Inflammatory macrophage treated with lipopolysaccharide for 4 hours (primary cell): Measurements from ENCODE around the gene CPNE4.

Experiments used
- DNase-seq: peaks from one replicate; pipeline ENCODE4 v3.0.0-alpha.2; 2020

CPNE4 gene

DNA sequence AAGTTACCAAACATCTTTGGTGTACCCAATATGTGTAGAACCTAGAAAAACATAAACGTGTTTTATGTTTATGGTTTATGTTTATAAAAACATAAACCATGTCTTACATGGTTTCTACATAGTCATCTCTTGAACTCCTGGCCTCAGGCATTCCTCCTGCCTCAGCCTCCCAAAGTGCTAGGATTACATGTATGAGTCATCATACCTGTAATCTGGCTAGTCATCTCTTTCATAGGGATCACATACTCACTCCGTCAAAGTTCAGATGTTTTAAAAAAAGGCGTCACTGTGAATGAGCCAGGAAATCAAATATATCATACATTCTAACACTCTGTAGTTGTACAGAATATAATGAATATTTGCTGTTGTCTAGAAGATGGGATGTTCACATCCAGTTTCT lies 178.6 kb downstream of the CPNE4 start:
- DNase-seq: no peak

DNA sequence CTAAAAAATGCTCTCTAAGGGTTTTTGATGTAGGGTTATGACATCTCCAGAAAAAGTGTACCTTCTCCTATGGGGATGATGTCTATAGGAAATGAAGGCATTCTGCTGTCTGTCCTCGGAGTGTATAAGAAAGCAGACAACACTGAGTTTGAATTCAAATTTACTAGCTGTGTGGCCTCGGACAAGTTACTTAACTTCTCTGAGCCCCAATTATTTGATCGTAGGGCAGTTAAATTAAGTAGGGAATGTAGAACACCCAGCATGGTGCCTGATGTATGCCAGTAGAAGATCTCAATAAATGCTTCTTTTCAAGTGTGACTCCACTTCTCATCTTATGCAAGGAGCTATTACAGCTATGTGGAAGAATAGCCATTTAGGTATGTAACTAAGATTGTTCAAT lies 184.6 kb downstream of the CPNE4 start:
- no peak for DNase-seq

DNA sequence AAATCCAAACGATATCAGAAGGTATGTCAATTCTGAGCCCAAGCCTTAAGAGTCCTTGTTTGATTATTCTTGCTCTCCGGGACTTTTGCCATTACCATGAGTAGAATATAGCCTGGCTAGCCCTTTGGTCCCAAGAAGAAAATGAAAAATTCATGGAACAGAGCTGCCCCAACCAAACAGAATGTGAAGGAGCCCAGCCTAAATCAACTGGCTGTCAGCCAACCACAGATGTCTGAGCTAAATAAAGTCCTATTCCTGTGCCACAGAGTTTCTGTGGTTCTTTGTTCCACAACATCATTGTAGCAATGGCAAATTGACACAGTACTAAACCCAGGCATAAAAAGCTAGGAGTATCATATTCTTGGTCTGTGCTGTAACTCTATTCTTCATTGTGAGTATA lies 185.2 kb downstream of the CPNE4 start:
- DNase-seq: no peak

DNA sequence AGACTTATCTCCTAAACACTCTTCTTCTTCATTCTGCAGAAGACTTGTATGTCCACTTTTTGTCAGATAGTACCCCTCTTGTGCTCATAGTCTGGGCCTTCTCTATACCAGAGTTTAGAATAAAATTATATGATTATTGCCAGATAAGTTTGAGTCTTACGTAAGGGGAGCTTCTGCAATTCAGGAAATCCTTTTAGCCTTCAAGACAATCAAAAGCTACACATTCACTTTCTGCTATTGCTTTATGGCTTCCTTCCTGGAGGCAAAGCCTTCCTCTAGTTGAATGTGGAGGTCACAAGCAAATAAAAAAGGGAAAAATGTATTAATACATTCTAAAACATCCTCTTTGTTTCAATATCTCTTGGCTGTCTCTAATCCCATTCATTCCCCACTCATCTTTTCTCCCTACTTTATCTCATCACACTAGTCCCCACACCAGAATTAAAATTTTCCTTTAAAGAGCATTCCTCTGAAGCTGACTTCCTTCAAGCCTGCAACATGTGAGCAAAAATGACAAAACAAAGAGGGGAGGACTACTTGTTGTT lies 186.8 kb downstream of the CPNE4 start:
- DNase-seq: peak; percentile 32

DNA sequence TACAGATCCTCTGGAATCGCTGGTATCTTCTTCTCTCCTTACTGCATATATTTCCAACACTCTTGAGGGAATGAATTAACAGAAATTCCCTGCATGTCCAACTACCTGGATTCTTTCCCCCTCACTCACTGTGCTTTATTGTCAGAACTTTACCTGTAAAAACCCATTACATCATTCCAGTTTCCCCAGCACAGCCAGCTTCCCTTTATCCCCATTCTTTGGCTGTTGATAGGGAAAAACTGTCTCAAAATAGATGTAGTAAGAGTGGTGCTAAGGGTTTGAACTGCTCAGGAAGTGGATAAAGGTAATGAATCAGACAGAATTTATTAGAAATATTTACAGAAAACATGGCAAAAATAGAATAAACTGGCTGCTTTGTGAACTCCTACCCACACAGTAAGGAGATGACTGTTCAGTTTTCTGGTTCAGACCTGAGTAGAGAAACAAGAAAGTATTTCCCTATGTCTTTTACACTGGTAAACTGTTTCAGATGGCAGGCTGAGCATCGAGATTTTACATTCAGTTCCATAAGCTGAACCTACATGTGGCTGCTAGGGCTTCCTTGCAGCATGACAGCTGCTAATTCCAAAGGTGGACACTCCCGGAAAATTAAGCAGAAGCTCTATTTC lies 188.4 kb downstream of the CPNE4 start:
- no peak for DNase-seq

DNA sequence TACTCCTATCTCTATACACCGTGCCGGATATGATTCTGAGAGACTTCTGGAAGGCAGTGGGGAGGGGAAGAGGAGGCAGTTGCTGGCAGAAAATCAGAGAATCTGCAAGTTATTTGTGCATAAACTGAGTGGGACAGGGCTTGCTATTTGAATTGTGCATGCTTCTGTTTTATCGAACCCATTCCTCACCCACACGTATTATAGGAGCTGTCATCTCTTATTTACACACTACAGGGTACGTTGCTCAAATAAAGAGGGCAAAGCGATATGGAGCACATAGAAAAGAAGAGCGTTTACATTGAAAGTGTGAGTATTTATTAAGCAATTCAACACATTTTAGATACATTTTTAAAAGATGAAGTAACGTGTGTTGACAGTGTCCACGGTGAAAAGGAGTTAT lies 191.6 kb downstream of the CPNE4 start:
- DNase-seq: no peak

DNA sequence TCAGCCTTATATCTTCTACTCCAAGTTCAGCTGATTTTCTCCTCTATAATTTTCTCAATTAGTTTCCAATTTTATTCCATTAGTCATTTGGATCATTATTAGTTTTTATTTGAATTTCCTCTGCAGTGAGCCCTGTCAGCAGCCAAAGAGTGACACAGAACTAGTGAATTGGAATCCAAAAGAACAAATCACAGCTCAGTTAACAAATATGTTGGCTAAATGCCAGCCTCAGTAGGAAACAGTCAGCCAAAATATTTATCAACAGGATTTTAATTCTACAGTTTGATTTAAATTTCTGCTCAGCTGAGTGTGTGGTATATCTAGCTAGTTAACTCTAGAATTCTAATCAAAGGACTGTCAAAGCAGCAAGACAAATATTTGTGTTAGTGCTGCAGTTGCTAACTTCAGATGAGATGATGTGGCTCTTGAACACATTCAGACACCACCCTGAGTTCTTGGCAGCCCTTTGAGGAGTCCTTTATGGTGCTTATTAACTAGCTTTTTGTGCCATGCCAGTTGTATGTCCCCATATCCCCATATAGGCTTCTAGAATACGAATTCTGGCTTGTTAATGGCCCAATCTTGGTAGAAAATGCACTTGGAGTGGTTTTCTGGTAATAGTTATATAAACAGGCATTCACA lies 194.5 kb downstream of the CPNE4 start:
- no peak for DNase-seq

DNA sequence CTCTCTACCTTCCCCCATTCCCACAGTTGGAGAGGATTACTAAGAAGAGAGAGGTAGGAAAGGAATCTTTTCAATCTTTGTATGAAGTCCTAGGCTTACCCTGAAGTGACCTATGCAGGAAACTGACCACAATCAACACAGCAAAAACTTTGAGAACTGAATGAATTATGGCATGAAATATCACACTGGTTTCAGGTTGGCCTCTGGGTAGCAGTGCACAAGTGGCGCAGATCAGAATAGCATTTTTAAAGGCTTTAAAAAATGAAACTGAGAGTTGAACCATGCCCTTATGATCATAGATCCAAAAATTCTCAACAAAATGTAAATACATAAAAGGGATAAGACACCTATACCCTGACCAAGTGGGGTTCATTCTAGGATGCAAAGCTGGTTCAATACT lies 198.9 kb downstream of the CPNE4 start:
- DNase-seq: no peak

DNA sequence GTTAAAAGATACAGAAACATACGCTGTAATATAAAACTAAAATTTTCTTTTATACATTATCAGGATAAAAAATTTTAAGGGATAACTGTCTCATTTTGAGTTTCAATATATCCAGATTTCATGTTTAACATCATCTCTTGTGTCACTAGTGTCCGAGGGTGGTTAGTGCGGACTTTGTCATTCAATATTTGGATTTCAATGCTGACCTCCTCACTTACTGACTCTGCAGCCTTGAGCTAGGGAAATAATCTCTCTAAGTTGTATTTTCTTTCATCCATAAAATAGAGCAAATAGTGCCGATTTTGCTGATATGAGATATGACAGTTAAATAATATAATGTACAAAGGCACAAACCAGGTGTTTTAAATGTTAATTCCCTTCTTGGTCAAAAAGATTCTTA lies 203.2 kb downstream of the CPNE4 start:
- DNase-seq: no peak

DNA sequence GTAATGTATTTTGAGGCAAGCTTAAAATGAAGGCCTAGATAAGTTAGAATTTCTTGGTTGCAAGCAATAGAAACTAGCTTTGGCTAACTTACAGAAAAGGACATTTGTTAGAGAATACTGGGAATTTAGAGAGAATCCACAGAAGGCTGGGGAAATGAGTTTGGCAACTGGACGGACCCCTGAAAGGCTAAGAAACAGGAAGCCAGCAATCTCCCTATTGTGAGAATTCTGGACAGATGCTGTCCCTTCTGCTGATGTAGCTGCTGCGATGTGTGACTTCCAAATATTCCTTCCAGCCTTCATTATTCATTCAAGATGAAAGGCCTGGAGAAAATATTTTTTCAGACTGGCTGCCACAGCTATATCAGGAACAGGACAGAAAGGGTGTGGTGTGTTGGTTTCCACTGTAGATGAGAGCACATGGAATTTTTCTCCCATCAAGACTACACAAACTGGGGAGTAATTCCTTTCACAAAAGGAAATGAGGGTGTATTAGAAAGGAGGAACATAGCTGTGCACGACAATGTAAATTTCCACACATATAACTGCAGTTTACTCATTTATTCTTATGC lies 213.5 kb downstream of the CPNE4 start:
- no peak for DNase-seq

DNA sequence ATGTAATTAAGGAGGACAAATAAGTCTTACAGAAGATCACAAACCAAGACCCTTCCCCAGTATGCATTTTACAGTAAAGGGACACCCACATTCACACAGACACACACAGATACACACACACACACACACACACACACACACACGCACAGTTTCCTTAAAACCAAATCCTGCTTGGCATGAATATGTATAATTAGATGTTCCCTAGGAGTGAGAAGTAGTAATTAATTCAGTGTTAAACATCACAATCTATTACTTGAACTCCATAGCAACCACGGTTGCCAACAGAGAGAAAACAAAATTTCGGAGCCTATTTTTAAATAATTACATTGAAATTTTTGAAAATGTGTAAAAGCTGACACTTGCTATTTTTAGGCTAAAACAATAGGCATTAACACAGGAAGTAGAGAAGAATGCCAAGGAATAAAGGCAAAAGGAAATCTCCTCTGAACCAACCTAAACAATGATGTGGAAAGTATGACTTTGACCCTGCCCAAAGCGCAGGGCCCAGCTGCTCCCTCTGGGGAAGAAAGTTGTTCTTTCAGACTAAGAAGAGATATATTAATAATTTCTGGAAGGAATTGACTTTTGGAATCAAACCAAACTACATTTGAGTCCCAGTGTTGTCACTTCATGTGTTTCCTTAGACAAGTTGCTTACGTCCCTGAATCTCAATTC lies 215.3 kb downstream of the CPNE4 start:
- no peak for DNase-seq

DNA sequence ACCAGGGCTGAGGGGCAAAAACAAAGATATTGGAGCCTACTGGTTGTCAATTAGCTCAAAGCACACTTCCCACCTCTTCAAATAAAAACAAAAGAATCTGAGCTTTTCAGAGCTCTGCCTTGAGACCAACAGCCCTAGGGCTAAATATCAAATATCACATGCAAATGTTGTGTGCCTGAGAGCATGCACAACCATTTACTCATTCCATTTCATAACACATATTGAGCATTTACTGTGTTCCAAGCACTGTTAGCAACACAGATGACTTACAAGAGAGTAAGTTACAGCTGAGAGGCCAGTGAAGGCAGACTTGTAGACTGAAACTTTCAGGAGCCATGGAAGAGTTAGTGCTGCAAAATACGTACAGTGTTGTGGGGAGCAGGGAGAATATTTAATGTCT lies 222.4 kb downstream of the CPNE4 start:
- DNase-seq: no peak

DNA sequence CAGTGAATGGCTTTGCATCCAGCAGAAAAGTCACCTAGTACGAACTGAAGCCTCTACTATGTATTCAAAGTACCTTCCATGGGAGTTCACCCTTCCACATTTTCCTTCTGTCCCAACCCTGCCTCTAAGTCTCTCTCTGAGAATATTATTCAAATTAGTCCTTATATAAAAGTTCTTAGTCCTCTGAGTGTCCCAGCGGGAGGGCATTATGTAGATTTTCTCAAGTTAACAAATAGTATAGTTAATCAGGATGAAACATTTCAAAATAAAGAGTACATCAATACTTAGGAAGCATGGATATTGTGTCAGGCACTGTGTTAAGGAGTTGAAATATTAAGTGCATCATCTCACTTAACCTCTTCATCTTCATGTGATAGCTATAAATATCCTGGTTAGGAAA lies 223.3 kb downstream of the CPNE4 start:
- DNase-seq: no peak

DNA sequence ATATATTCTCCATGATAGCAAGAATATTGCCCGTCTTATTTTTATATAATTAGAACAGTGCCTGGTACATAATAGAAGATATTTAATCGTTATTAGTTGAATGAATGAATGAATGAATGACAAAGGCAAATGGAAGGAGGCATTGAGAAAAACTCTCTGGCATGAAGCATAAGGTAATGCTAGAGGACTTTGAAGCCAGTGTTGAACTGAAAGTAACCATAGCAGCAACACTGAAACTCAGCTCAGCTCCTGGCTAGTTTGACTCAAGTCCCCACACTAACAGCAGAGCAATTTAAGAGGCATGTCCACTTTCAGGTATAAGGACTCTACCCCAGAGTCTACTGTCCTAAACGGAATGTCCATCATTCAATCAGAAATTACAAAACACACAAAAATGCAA lies 227.0 kb downstream of the CPNE4 start:
- DNase-seq: no peak

DNA sequence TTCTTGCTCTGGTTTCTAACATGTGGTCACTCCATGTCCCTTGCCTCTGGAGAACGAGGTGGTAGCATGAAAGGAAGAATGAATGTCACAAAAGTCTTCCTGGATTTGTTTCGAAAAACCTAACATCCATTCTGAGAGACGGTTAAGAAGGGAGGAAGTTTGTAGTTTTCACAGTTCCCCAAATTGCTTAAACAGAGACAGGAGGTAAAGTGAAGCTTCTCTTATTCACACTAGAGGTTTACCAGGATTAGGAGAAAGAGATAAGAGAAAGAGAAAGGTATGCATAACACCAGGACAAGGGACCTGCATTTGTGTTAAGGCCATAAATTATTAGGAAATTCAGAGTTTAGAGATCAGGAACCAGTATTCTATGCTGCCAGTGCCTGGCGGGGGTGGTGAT lies 228.1 kb downstream of the CPNE4 start:
- no peak for DNase-seq

DNA sequence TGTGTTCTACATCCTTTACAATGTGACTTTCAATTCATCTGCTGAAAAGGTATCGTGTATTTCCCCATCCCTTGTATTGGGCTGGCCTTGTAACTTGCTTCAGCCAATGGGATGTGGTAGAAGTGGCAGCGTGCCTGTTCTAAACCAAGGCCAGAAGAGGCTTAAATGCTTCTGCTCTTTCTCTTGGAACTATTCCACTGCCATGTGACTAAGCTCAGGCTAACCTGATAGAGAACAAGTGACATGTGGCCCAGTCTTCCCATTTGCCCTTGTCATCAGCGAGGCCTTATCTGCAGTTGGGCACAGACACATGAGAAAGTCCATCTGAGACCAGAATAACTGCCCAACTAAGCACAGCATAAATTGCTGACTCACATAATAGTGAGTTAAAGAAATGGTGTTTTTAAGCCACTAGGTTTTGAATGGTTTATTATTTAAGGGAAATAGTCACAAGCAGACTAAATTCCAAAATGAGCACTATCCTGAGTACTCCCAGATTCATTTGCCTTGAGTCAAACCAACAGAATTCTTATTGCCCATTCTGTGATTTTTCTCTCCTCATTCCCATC lies 230.2 kb downstream of the CPNE4 start:
- DNase-seq: no peak

DNA sequence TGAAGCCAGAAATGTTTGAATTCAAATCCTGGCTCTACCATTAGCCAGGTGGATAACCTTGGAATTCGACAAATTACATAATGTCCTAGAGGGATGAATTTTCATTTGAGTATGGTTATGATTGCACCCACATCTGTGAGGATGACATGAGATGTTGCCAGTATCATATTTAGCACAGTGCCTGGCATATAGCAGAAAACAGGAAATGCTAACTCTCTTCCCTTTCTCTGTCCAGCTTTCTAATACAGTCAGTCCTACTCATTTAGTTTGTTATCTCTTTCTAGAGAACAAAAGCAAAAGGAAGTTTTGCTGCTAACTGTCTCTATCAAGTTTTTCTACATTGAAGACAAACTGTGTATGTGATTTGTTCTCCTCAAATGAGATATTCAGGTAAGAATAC lies 231.7 kb downstream of the CPNE4 start:
- DNase-seq: peak; percentile 6

DNA sequence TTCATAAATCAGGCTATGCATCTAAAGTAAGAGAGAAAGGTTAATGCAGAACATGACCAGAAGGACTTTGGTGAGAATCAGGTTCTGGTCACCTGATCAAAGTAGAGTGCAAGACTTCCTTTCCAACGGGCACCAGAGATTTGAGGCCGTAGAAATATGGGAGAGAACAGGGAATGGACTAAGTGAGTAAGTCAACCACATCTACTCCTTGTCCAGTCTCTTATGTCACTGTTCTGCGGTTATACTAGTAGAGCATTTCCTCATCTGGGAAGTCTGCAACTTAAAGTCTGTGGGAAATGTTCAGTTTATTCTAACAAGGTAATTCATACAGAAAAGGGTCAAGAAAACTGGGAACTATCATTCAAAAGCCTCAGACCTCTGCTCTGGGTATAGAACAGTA lies 232.8 kb downstream of the CPNE4 start:
- DNase-seq: peak; percentile 13

DNA sequence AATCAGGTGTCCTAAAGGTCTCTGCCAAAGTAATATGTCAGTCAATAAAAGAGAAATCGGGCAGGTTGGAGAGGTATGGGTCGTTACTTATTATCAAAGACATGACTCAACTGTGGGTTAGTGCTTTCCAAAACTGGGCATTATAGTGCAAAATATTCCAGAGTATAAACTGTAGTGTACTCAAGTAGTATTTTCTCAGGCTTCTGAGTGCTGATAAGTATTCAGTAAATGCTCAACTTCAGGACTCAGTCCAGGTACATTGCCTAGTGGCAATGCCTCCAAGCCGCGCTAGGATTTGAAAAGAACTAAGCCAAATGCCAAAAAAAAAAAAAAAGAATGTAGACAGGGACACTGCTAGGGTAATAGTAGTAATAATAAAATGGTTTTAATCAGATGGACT lies 233.2 kb downstream of the CPNE4 start:
- DNase-seq: no peak

DNA sequence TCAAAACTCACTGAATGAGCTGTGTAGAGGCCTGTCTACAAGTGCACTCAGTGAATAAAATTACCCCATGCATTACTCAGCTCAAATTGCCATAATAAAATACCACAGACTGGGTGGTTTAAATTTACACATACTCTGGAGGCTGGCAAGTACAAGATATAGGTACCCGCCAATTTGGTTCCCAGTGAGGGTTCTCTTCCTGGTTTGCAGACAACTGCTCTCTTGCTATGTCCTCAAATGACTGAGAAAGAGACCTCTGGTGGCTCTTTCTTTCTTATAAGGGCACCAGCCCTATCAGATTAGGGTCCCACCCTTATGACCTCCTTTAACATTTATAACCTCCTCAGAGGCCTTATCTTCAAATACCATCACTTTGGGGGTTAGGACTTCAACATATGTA lies 237.0 kb downstream of the CPNE4 start:
- no peak for DNase-seq

DNA sequence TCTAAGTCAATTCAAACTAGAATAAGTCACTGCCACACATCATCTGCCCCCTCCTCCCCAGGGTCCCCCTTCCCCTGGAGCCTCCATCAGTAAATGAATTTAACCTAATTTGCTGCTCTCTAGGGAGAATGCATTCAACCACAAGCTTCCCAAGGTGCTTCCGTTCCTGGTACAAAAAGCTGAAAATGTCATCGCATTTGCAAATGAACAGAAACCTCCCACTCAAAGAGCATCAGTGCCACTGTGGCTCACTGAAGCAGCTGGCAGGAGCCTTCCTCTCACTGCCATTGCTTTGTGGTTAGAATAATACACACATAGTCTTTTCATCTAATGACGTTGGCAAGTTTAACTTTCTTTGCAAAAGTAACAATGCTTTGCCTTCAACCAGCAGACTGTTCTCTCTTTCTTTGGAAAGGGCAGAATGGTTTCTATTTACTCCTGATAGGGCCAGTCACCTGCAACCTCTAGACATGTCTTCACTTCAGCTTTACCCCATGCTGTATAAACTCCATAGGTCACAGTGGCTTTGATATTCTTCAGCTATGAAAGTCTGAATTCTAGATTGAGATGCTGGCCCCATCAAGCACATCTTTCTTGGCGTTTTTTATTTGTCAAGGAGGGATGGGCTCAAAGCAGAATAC lies 238.1 kb downstream of the CPNE4 start:
- DNase-seq: no peak

DNA sequence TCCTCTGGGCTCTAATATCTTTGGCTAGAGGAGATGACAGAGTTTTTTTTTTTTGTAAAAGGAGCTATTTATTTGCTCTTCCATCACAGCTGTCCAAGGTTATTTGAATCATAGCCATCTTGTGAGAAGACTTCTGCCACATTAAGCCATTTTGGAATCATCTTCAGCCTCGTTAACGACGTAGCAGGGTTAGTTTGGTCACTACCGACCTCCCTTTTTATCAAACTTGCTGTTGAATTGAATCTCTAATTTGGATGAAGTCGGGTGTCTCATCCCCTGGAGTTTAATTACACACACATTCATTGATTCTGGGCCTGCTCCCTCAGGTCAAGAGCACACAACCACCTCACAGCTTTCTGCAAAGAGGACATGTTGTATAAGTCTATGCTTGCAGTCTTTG lies 238.7 kb downstream of the CPNE4 start:
- DNase-seq: no peak
